Vagina (tissue), 2 donors: ENCODE data around the gene NCAPD3. TPM values are rescaled to one million over a fixed set of nuclear protein-coding genes. Genes with fewer than 3 reads are reported as not detected.

Experiments used
- DNase-seq, 2 donors: peaks; one replicate each; pipeline ENCODE4 v3.0.0-alpha.2; 2017; ENCODE audit errors: extremely low spot score in 2 of 2
- H3K27ac ChIP-seq: fragments of 200-600 bp; sonication (generic); one replicate; pipeline ENCODE4 v1.5.1; 2019
- H3K27me3 ChIP-seq: fragments of 200-600 bp; sonication (generic); one replicate; pipeline ENCODE4 v1.5.1; 2019
- H3K36me3 ChIP-seq, 2 donors: fragments of 200-600 bp; sonication (generic); one replicate each; pipeline ENCODE4 v1.5.1; 2017 to 2019
- H3K4me1 ChIP-seq: fragments of 200-600 bp; sonication (generic); one replicate; pipeline ENCODE4 v1.5.1; 2019
- H3K4me3 ChIP-seq, 2 donors: fragments of 200-600 bp; sonication (generic); 1 replicate in 1 of 2; 2 replicates in 1 of 2; pipeline ENCODE4 v1.5.1; 2016 to 2019
- H3K9me3 ChIP-seq: fragments of 200-600 bp; sonication (generic); one replicate; pipeline ENCODE4 v1.5.1; 2019
- POLR2A ChIP-seq, 2 donors: fragments of 450-650 bp; IDR thresholded peaks; one replicate each; pipeline ENCODE4 v1.6.1; 2017; ENCODE audit warnings: antibody characterized with exemption in 2 of 2, mild to moderate bottlenecking in 2 of 2, moderate library complexity in 2 of 2
- POLR2AphosphoS5 ChIP-seq, 2 donors: sonication (generic); formaldehyde crosslinking; IDR thresholded peaks; one replicate each; pipeline ENCODE4 v1.9.0; 2017; ENCODE audit warnings: antibody characterized with exemption in 2 of 2, mild to moderate bottlenecking in 2 of 2, low read depth in 1 of 2; ENCODE audit not compliant: insufficient read depth in 1 of 2
- intact Hi-C: fragments of 100-400 bp; cut with DNase I; formaldehyde crosslinking; loops from one replicate; pipeline ENCODE4 v1.15.1; 2023
- total RNA-seq: library from RNA; depleted of rRNA; stranded (reverse); fragments of >200 nt; gene quantifications from one replicate; pipeline ENCODE4 v1.2.3, GENCODE V29; 2016
- TF ChIP-seq, protein P1 (sequence below), 3 experiments: fragments of 450-650 bp in 2 of 3; fragments of 200-600 bp in 1 of 3; sonication (generic) in 1 of 3; IDR thresholded peaks; one replicate each; pipeline ENCODE4 v1.5.1; 2017 to 2019; ENCODE audit warnings: antibody characterized with exemption in 3 of 3, mild to moderate bottlenecking in 2 of 3, moderate library complexity in 2 of 3

NCAPD3 gene
- total RNA-seq, 1 donor from 2014 or later: 18.4 TPM

DNA sequence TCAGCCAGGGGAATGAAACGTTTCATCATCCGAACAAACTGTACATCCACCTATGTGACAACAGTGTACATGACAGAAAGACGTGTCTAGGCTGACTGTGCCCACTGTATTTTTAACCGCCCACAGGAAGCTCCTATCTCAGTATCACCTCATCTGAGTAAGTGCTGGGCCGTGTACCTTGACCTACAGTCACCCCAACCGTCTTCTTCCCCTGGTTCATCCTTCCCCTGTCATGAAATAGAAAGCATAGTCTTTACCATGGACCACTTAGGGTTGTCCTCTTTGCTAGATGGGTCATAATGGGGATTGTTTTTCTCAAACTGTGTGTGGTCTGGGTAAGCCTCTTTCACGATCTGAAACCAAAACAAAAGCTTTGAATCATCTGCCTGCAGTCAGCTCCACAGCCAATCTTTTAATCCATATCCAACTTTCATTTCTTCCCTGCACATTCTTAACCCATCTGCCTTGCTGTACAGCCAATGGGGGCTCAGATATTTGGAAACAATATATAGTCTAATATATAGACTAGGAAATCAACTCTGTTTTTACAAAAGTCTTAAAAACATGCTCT lies 25.2 kb upstream of the NCAPD3 start:
- no peak overlapping the region for H3K4me3 ChIP-seq
- H3K36me3 ChIP-seq: peaks cover 0 to 47% of the 10 kb centered on the region in 2 donors
- DNase-seq: no peak
- TF ChIP-seq, protein P1, sequence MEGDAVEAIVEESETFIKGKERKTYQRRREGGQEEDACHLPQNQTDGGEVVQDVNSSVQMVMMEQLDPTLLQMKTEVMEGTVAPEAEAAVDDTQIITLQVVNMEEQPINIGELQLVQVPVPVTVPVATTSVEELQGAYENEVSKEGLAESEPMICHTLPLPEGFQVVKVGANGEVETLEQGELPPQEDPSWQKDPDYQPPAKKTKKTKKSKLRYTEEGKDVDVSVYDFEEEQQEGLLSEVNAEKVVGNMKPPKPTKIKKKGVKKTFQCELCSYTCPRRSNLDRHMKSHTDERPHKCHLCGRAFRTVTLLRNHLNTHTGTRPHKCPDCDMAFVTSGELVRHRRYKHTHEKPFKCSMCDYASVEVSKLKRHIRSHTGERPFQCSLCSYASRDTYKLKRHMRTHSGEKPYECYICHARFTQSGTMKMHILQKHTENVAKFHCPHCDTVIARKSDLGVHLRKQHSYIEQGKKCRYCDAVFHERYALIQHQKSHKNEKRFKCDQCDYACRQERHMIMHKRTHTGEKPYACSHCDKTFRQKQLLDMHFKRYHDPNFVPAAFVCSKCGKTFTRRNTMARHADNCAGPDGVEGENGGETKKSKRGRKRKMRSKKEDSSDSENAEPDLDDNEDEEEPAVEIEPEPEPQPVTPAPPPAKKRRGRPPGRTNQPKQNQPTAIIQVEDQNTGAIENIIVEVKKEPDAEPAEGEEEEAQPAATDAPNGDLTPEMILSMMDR (IDR thresholded peaks at IDR 0.05): no peak
- H3K4me1 ChIP-seq: peaks cover 16% of the 10 kb centered on the region
- H3K27ac ChIP-seq: no peak overlapping the region
- intact Hi-C loops: no loop called here
- no peaks in the 10 kb centered on the region for H3K27me3 ChIP-seq
- H3K9me3 ChIP-seq: no peaks in the 10 kb centered on the region

DNA sequence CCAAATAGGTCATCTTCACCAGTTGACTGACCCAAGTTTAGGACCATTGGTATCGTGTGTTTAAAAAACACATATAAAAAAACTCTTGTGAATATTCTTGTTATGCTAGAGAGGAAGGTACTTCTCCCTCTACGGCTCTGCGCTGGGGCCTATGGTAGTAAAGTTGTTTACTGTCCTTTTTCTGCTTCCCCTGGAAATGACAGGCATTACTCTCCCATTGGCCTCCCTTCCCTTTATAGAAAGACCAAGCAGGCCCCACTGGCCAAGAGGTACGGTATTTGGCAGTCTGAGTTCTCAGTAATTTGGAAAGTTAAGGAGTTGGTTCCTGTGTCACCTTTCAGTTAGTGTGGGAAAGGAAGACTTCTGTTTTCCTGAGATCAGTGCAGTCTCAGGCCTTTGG lies 22.9 kb upstream of the NCAPD3 start:
- no peaks in the 10 kb centered on the region for H3K27me3 ChIP-seq
- TF ChIP-seq POLR2AphosphoS5 (IDR thresholded peaks at IDR 0.05; ENCODE audit: insufficient read depth in 1 of 2, low read depth in 1 of 2): no peak
- TF ChIP-seq, protein P1 (IDR thresholded peaks at IDR 0.05): no peak
- no peak for TF ChIP-seq POLR2A (IDR thresholded peaks at IDR 0.05)
- H3K36me3 ChIP-seq: peaks cover 0 to 71% of the 10 kb centered on the region in 2 donors
- H3K4me3 ChIP-seq: no peak overlapping the region
- H3K4me1 ChIP-seq: peaks cover 3% of the 10 kb centered on the region
- DNase-seq: no peak
- no peaks in the 10 kb centered on the region for H3K9me3 ChIP-seq
- intact Hi-C loops: no loop called here
- no peak overlapping the region for H3K27ac ChIP-seq

DNA sequence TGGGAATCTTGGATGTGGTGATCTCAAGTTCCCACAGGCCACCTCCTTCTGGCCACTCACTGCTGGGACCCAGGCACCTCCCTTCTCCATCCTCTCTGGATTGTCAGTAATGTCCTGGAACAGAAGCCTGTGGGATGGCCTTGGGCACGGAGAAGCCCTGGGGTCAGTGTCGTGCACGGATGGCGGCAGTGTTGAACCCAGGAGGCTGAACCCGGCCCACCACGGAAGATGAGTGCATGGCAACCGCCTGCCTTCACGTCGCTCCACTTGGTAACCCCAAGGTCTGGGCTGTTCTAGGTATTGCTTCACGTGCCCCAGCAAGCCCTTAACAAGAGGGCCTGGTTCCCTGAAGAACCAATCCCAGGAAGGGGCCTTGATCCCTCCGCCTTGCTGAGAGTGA lies 22.3 kb upstream of the NCAPD3 start:
- intact Hi-C loops: no loop called here
- no peaks in the 10 kb centered on the region for H3K9me3 ChIP-seq
- no peaks in the 10 kb centered on the region for H3K4me1 ChIP-seq
- no peak for DNase-seq
- H3K36me3 ChIP-seq: peaks cover 0 to 71% of the 10 kb centered on the region in 2 donors
- H3K4me3 ChIP-seq: no peak overlapping the region
- no peaks in the 10 kb centered on the region for H3K27me3 ChIP-seq
- H3K27ac ChIP-seq: no peak overlapping the region
- TF ChIP-seq, protein P1 (IDR thresholded peaks at IDR 0.05): no peak
- TF ChIP-seq POLR2AphosphoS5 (IDR thresholded peaks at IDR 0.05; ENCODE audit: insufficient read depth in 1 of 2, low read depth in 1 of 2) (no peak), POLR2A (IDR thresholded peaks at IDR 0.05) (no peak)

DNA sequence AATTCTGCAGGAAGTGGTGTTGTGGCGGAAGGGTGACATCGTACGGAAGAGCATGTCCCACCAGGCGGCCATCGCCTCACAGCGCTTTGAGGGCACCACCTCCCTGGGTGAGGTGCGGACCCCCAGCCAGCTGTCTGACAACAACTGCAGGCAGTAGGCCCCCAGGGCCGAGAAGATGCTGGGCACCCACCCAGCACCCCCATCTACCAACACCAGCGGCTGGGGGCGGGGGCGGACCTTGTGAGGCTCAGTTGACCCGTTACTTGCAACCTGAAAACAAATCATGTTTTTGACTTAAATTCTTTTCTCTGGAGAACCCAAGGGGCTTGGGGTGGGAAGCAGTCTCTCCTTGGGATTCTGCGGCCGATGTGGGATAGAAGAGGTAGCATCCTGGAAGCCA lies 21.7 kb upstream of the NCAPD3 start:
- intact Hi-C loops: no loop called here
- no peak for TF ChIP-seq POLR2A (IDR thresholded peaks at IDR 0.05)
- TF ChIP-seq, protein P1 (IDR thresholded peaks at IDR 0.05): no peak
- TF ChIP-seq POLR2AphosphoS5 (IDR thresholded peaks at IDR 0.05; ENCODE audit: insufficient read depth in 1 of 2, low read depth in 1 of 2): no peak

DNA sequence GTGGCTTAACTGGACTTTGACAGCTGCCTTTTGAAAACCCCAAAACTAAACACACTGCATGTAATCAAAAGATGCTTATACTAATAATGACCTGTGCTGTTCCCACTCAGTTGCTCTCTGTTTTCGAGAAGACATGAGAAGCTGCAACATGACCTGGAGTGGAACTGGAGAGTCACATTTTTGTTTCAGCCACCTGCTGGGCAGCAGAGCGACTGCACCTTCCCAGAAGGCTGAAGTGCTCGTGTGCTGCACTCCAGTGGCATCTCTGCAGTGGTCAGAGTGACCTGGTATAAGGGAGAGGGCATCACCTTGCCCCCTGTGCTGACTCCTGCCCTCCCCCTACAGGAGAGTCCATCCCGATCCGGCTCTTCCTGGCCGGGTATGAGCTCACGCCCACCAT lies 20.8 kb upstream of the NCAPD3 start:
- no peak for TF ChIP-seq POLR2AphosphoS5 (IDR thresholded peaks at IDR 0.05; ENCODE audit: insufficient read depth in 1 of 2, low read depth in 1 of 2)
- TF ChIP-seq, protein P1 (IDR thresholded peaks at IDR 0.05): no peak
- no peak for TF ChIP-seq POLR2A (IDR thresholded peaks at IDR 0.05)
- intact Hi-C loops: no loop called here
- Histone ChIP-seq H3K4me1 (no peaks in the 10 kb centered on the region), H3K36me3 (peaks cover 0 to 74% of the 10 kb centered on the region in 2 donors), H3K27ac (no peak overlapping the region), H3K27me3 (no peaks in the 10 kb centered on the region), H3K9me3 (no peaks in the 10 kb centered on the region), H3K4me3 (no peak overlapping the region)
- DNase-seq: no peak

More for the DNA sequence above, 21.7 kb upstream of the NCAPD3 start:
- Histone ChIP-seq H3K9me3 (no peaks in the 10 kb centered on the region), H3K36me3 (peaks cover 0 to 71% of the 10 kb centered on the region in 2 donors), H3K27ac (no peak overlapping the region), H3K27me3 (no peaks in the 10 kb centered on the region), H3K4me3 (no peak overlapping the region), H3K4me1 (no peaks in the 10 kb centered on the region)
- DNase-seq: no peak
